Measurements from ENCODE around the gene HECTD4.

HECTD4 gene

DNA sequence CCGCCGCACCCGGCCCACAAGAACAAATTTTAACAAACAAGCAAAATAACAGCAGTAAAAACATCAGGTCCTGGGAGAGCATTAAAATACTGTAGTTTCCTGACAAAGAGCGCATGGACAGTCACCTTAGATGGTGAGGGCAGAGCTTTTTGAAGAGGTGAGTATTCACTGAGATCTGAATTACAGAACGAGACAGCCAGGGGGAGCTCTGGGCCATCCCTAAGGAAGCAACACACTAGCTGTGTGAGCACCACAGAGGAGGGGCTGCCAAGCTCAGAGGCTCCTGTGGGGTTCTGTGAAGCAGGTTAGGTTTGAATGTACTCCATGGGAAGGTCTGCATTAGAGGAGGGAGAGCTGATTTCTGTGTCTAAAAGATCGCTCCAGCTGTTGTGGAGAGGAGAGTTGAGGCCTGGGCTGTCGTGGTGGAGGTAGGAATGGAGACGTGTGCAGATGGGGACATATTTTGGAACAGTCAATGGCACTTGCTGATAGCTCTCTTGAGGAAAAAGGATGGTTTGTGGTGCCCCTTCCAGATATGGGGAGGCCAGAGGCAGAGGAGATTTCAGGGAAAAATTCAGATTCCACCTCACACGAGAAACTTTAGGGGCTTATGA is 184.0 kb downstream of the HECTD4 start:
- FAIRE-seq, result peak; percentile 84

DNA sequence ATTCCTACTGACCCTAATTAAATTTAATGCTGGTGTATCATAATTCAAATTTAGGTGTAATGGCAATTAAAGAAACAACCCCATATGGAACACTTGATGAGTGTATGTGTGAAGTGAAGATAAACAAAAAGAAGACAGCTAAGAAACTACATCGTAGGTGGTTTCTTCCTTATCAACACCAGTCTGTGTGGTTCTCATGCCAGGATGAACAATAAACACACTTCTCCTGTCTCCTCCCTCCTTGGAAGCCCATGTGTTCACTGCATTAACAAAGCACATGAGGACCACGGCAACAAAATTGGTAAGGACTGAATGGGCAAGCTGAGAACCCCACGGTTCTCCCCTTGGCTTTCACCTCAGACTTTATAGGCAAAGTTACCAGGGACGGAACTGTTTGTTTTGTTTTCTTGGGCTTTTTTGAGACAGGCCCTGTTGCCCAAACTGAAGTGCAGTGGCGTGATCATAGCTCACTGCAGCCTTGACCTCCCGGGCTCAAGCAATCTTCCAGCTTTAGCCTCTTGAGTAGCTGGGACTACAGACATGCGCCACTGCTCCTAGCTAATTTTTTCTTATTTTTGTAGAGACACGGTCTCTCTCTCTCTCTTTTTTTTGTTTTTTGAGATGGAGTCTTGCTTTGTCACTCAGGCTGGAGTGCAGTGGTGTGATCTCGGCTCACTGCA is 185.9 kb downstream of the HECTD4 start:
- no peak for FAIRE-seq

DNA sequence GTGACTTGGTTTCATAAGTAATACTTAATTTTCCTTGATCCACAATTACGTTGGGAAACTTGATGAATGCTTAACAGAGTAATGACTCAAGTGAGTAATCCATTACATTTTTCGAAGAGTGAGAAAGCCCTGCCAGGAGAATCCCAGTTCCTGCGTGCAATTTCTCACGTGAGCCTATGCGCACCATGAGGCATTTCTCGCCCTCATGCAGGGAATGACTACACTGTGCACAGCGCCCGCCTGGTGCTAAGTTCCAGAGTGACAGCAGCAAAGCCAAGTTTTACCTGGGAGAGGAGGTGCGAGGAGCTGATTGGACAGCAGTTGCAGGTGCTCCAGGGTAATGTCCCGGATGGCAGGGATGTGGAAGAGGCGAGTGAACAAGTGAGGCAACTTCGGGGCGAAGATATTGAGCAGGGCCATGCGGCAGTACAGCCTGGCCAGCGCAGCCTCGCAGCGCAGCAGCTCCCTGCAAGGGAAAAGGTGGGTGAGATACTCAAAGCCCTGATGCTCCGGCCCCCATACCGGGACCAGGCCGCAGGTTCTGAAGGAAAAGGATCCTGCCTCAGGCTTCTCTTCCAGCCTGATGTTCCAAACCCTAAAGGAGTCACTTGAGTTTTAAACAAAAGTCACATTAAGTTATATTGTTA is 187.5 kb downstream of the HECTD4 start:
- FAIRE-seq, result no peak

DNA sequence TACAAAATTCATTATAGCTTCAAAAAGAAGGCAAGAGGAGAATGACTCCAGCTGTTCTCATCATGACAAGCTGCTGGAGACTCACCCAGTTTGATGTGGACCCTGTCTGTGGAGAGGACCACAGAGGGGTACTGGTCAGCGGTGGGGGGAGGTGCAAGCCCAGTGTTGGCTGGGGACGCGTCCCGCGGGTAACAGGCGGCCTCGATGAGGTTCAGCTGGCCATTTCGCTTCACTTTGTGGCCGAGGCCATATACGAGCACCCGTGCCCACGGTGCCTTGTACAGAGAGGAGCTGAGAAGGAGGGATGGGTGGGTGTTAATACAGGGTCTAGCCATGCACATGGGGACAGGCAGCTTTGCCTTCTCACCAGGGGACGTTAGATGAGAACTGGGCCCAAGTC is 189.8 kb downstream of the HECTD4 start:
- FAIRE-seq, result no peak

- no peak for FAIRE-seq
Measured at GRCh38 chr12:112191840-112192321, 190.3 kb downstream of the HECTD4 start.

GRCh38 chr12:112191201-112191600 is 191.0 kb downstream of the HECTD4 start:
- no peak for FAIRE-seq

GRCh38 chr12:112190231-112191025 is 191.8 kb downstream of the HECTD4 start:
- FAIRE-seq, result no peak

DNA sequence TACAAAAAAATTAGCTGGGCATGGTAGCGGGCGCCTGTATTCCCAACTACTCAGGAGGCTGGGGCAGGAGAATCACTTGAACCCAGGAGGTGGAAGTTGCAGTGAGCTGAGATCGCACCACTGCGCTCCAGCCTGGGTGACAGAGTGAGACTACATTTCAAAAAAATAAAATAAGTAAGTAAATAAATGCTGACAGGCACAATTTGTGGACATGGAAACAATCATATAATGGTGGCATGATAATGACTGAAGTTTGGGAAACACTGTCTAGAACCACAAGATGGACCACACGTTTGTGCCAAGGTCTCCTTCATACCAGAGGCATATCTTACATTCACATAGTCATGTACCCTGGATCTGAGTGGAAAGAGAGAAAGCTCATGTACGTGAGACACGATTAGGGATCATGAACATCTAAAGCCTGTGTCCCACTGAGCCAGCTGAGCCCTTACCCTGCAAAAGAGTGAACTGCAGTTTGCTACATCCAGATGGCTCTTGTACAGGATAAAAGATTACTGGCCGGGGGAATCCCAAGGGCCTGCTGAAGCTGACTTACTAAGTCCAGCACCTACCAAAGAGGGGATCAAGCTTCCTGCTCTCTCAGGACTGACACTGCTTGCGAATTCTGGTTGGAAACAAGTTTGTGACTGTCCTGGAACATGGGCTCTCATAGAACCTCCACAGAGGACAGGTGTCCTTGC is 194.0 kb downstream of the HECTD4 start:
- FAIRE-seq, result no peak

GRCh38 chr12:112185093-112185923 is 196.9 kb downstream of the HECTD4 start:
- no peak for FAIRE-seq

DNA sequence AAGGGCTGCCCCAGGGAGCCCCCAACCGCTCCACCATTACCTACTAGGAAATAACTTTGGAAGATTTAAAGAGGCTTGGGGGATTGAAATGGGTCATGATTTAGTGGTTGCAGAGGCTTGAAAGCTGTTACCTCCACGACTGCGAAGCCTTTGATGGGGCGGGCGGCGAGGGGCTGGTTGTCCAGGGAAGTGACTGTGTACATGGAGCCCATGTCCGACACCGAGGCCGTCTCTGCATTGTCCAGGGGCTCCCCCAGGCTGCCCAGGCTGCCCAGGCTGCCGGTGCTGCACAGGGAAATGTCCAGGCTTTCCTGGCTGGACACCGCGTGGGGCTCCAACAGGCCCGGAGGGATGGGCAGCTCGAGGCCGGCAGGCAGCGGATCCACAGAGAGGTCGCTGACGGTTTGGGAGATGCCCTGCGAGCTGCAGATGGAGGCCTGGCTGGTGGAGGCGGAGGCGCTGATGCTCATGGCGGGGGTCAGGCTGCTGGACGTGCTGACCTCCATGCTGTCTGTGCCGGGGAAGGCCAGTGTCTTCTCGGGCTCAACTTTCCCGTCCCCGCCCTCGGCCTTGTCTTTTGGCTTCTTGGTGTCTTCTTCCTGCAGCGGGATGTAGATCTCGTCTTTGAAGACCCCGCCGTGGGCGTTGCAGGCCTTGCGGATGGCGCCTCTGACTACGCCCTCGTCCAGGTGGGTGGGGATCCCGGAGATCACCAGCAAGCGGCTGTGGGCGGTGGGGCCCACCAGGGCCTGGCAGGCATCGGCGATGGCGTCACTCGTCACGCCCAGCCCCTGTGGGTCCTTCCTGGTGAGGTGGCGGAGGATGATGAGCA is 198.0 kb downstream of the HECTD4 start:
- no peak for FAIRE-seq

GRCh38 chr12:112183141-112184021 is 198.8 kb downstream of the HECTD4 start:
- no peak for FAIRE-seq

GRCh38 chr12:112182499-112182898 is 199.7 kb downstream of the HECTD4 start:
- FAIRE-seq, result no peak

DNA sequence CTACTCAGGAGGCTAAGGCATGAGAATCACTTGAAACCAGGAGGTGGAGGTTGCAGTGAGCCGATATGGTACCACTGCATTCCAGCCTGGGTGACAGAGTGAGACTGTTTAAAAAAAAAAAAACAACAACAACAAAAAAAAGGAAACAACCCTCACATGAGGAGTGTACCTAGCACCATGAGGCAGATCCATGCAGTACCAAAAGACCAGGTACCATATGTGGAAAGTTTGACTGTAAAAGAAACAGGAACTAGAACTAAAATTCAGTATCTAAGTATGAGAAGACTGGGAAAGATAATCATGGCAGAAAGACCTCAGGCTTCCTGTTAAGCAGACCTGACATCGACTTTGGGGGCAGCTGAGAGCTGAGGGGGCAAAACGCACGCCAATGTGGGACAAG is 201.8 kb downstream of the HECTD4 start:
- no peak for FAIRE-seq

GRCh38 chr12:112179916-112180315 is 202.3 kb downstream of the HECTD4 start:
- no peak for FAIRE-seq

GRCh38 chr12:112179341-112179740 is 202.9 kb downstream of the HECTD4 start:
- FAIRE-seq, result no peak

- no peak for FAIRE-seq
Measured at GRCh38 chr12:112178796-112179195, 203.4 kb downstream of the HECTD4 start.

GRCh38 chr12:112176321-112177010 is 205.8 kb downstream of the HECTD4 start:
- no peak for FAIRE-seq

DNA sequence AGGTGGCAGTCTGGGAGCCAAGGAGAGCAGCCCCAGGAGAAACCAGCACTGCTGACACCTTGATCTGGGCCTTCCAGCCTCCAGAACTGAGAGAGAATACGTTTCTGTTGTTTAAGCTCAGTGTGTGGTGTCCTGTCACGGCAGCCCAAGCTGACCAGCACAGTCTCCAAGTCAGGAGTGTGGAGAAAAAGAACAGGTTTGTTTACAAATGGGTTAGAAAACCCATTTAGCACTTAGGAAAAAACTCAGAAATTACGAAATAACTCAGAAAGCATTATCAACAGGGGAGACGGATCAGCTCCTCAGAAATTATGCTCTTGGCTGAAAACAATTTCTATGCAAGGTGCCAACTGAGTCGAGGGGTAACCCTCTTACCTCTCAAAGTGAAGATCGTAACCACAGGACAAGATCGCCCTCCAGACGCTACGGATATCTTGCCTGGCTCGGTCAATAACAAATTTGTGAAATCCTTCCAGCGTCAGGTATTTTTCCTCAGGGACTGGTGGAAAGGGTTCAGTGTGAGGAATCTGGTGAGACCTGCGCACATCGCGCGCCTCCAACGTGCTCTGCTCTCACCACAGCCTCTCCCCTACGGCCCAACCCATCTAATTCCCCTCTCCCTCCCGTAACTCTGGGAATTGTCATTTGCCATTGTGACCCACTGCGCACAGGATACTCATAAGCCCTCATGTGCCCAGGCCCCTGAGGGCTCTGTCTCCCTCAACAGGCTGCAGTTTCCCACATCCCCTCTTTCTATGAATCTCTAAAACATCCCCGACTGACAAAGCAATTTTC is 206.7 kb downstream of the HECTD4 start:
- FAIRE-seq, result no peak

All from G401.6 (cell line).